Loucy (cell line): Measurements from ENCODE around the gene CFAP97D2.

Experiments used
- EZH2phosphoT487 ChIP-seq: fragments of 200-600 bp; IDR thresholded peaks from 2 replicates; pipeline ENCODE4 v1.6.1; 2018; ENCODE audit warnings: antibody characterized with exemption, mild to moderate bottlenecking, moderate library complexity, borderline replicate concordance
- TF ChIP-seq, protein P1 (sequence below): fragments of 200-600 bp; sonication (generic); conservative IDR thresholded peaks from 2 replicates; pipeline ENCODE4 v1.5.1; 2014; ENCODE audit warnings: mild to moderate bottlenecking, antibody characterized with exemption, low read length

DNA sequence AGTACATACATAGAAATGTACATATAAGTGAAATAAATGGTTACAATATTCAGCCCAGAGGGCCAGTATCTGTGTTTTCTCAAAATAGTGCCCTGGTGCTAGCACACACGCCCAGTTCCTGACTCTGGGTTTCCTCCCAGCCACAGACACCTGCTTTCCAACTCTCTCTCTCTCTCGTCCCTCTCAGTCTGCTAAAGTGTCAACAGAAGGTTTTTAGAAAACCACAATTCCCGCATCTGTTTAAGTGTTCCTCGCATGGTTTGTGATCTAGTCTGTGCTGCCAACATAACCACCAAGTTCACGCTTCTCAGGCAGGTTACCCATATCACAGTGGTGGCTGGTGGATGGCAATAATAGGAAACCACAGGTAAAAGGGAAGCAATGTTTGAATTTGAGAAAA is 84.5 kb downstream of the CFAP97D2 start:
- TF ChIP-seq, protein P1, sequence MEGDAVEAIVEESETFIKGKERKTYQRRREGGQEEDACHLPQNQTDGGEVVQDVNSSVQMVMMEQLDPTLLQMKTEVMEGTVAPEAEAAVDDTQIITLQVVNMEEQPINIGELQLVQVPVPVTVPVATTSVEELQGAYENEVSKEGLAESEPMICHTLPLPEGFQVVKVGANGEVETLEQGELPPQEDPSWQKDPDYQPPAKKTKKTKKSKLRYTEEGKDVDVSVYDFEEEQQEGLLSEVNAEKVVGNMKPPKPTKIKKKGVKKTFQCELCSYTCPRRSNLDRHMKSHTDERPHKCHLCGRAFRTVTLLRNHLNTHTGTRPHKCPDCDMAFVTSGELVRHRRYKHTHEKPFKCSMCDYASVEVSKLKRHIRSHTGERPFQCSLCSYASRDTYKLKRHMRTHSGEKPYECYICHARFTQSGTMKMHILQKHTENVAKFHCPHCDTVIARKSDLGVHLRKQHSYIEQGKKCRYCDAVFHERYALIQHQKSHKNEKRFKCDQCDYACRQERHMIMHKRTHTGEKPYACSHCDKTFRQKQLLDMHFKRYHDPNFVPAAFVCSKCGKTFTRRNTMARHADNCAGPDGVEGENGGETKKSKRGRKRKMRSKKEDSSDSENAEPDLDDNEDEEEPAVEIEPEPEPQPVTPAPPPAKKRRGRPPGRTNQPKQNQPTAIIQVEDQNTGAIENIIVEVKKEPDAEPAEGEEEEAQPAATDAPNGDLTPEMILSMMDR = no peak
- no peak for TF ChIP-seq EZH2phosphoT487
